Neural cell (in vitro differentiated cells): ENCODE results near the gene ATXN2L.

Experiments
- EZH2 ChIP-seq: fragments of 200-600, 300-800 bp; shearing (Covaris generic), sonication (generic); IDR thresholded peaks from 2 replicates; pipeline ENCODE4 v1.6.1; 2014; ENCODE audit warnings: antibody characterized with exemption, low read length, borderline replicate concordance, mild to moderate bottlenecking; ENCODE audit not compliant: insufficient read depth, poor library complexity, severe bottlenecking
- RAD21 ChIP-seq: fragments of 450-650 bp; conservative IDR thresholded peaks from 2 replicates; pipeline ENCODE4 v1.6.1; 2014; ENCODE audit warnings: antibody characterized with exemption, mild to moderate bottlenecking, moderate library complexity
- SMC3 ChIP-seq: fragments of 450-650 bp; conservative IDR thresholded peaks from 2 replicates; pipeline ENCODE4 v1.6.1; 2014; ENCODE audit warnings: antibody characterized with exemption, mild to moderate bottlenecking, moderate library complexity; ENCODE audit not compliant: poor library complexity
- TAF1 ChIP-seq: IDR thresholded peaks from 2 replicates; pipeline ENCODE4 v1.6.1; 2012; ENCODE audit warnings: low read depth
- TF ChIP-seq, protein P1 (sequence below): fragments of 450-650 bp; IDR thresholded peaks from 2 replicates; pipeline ENCODE4 v1.5.1; 2014; ENCODE audit warnings: antibody characterized with exemption, mild to moderate bottlenecking, moderate library complexity; ENCODE audit not compliant: poor library complexity, severe bottlenecking

GRCh38 chr16:28879261-28879840 is 56.6 kb downstream of the ATXN2L start:
- TF ChIP-seq, protein P1, sequence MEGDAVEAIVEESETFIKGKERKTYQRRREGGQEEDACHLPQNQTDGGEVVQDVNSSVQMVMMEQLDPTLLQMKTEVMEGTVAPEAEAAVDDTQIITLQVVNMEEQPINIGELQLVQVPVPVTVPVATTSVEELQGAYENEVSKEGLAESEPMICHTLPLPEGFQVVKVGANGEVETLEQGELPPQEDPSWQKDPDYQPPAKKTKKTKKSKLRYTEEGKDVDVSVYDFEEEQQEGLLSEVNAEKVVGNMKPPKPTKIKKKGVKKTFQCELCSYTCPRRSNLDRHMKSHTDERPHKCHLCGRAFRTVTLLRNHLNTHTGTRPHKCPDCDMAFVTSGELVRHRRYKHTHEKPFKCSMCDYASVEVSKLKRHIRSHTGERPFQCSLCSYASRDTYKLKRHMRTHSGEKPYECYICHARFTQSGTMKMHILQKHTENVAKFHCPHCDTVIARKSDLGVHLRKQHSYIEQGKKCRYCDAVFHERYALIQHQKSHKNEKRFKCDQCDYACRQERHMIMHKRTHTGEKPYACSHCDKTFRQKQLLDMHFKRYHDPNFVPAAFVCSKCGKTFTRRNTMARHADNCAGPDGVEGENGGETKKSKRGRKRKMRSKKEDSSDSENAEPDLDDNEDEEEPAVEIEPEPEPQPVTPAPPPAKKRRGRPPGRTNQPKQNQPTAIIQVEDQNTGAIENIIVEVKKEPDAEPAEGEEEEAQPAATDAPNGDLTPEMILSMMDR, result no peak
- TF ChIP-seq SMC3, result no peak
- no peak for TF ChIP-seq EZH2
- no peak for TF ChIP-seq RAD21
- peak; percentile 66 for TF ChIP-seq TAF1
